HG03354 (cell line): ENCODE results near the gene ASPG.

Experiments used
- ATAC-seq: cut with Tn5 transposase; IDR thresholded peaks from one replicate; pipeline ENCODE4 v1.9.1; 2021; ENCODE audit warnings: mild to moderate bottlenecking; ENCODE audit not compliant: unreplicated experiment, poor library complexity, severe bottlenecking

The ASPG gene

DNA sequence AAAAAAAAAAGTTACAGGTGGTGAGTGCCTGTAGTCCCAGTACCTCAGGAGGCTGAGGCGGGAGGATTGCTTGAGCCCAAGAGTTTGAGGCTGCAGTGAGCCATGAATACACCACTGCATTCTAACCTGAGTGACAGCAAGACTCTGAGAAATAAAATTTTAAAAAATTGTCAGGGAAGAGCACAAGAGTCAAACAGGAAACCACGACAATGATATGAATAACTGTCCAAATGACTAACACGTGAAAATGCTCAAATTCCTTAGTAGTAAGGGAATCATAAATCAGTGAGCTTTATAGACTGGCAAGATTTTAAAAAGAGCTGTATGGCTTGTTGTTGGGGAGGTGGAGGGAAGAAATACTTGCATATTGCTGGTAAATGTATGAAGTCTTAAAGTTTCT is 12.9 kb upstream of the ASPG start:
- no peak for ATAC-seq

DNA sequence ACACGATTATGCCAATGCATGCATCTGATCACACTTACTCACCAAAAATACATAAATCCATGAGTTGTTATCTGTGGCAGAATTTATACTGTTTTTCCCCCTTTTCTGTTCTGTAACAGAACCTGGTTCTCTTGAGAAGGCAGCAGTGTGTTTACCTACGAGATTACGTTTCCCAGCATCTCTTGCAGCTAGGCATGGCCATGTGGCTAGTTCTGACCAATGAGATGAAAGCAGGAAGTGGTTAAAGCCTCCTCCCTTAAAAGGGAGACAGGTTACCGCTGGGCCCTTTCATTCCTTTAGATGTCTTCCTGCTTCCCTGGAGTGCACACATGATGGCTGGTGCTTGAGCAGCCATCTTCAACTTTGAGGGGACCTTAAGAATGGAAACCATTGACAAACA is 11.7 kb upstream of the ASPG start:
- no peak for ATAC-seq

- ATAC-seq: no peak
These were observed 9.9 kb upstream of the ASPG start for GRCh38 chr14:104075530-104076151.

DNA sequence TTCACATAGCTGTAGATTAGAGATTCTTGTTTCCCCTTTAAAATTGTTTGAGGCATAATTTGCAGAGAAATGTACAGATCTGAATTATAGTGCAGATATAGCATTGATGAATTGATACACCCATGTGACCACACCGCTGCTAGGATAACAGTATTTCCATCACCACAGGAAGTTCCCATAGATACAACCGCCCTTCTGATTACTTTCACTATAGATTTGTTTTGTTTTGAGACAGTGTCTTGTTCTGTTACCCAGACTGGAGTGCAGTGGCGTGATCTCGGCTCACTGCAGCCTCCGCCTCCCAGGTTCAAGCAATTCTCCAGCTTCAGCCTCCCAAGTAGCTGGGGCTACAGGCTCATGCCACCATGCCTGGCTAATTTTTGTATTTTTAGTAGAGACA is 8.8 kb upstream of the ASPG start:
- ATAC-seq: no peak

DNA sequence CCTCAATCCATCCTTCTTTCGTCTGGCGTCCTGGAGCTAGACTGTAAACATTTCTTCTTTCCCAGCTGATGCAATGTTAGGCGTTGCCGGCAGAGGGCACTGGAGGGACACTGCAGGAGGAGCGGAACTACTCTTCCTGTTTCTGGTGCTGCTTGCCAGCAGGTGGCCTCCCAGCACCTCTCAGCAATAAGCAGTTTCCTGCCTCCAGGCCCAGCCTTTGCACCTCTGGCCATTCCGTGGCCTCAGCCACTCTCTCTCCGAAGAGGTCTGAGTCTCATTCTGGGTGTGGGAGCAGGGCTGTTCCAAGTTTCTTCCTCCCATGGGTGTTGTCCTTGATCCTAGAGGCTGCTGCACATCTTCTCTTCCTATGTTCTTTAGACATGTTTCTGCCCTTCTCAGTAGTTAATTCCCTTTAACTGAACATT is 7.5 kb upstream of the ASPG start:
- ATAC-seq: peak; percentile 89

DNA sequence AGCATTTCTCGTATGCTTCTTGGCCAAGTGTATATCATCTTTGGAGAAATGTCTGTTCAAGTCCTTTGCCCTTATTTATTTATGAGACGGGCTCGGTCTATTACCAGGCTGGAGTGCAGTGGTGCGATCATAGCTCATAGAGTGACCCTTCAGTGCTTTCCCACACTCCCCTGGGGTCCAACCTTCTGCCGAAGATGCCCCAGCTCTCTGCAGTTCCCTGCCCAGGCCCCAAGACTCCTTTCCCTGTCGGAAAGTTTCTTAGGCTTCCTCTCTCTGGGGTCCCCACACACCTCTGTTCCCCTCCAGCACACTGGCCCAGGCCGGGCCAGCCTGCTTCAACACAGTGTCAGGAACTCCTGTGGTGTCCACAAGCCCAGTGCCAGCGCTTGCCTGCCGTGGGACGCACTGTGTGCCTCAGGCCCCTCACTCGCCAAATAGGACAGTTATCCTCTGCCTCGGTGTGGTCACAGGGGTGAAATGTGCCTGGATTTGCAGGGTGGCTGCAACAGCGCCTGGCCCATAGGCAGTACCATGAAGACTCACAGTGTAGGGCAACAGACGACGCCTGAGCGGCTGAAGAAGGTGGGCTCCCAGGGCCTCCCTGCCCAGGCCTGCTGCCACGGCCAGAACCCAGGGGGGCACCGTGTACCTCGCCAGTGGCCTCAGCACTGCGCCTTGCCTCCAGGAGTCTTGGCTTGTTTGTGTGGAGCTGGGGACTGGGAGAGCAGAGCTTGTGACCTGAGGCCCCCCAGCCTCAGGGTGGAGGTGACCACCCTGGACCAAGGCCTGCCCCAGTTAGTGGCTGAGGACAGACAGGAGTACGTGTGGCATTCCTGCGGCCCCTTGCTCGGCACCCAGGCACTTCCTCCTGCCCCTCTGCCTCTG is 4.9 kb upstream of the ASPG start:
- ATAC-seq: no peak

DNA sequence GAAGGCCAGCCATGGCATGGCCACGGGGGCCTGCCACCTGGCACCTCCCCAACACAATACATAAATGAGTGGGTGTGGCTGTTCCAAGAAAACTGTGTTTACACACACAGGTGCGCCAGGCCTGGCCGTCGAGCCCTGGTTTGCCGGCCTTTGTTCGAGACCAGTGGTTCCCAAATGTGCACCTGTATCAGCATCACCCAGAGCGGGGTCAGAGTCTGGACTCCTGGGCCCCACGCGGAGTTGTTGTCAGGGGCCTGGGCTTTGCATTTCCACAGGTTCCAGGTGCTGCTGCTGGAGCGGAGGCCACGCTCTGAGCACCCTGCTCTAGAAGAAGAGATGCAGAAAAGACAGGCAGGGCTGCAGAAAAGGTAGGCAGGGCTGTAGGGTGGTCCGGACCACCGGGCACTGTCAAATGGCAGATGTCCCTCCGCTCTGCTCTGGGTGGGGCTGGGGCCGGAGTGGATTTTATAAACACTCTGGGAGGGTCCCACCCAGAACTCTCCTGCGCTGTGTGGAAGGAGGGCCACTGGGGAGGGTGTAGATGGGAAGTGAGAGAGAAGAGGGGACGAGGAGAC is 4.2 kb upstream of the ASPG start:
- ATAC-seq: no peak

DNA sequence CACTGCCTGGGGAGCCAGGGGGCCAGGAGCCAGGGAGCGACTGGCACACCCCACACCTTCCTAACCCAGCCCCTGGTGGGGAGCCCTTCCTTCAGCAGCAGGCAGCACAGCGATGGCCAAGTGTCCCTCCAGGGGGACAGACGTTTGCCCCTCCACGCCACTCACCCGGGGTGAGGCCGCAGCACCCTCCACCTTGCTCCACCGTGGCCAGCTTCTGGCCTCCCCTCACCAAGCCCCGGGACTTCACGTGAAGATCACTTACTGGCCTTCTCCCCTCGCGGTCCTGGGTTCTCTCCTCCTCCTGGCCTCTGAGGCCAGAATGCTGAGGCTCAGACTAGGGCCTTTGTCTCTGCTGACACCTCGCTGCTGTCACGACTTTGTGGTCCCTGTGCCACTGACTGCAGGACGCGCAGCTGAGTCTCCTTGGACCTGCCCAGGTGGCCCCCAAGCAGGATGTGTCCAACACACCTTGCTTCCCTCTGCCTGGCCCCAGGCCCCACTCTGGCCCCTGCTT is 3.5 kb upstream of the ASPG start:
- no peak for ATAC-seq

DNA sequence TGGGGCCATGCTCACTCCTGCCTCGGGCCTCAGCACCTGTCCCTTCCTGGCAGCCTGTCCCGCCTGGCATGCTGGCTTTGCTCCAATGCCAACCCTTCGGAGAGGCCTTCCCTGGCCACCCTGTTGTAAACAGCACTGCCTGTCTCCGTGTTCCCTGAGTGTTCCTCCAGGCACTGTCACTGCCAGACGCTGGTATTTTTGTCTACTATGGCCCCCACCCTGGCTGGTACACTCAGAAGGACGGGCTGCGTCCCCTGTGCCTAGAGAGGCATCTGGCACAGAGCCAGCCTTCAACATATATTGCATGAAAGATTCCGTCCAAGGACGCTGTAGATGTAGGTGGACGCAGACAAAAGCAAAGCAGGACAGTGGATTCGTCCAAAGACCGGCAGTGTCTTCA is 2.7 kb upstream of the ASPG start:
- no peak for ATAC-seq

DNA sequence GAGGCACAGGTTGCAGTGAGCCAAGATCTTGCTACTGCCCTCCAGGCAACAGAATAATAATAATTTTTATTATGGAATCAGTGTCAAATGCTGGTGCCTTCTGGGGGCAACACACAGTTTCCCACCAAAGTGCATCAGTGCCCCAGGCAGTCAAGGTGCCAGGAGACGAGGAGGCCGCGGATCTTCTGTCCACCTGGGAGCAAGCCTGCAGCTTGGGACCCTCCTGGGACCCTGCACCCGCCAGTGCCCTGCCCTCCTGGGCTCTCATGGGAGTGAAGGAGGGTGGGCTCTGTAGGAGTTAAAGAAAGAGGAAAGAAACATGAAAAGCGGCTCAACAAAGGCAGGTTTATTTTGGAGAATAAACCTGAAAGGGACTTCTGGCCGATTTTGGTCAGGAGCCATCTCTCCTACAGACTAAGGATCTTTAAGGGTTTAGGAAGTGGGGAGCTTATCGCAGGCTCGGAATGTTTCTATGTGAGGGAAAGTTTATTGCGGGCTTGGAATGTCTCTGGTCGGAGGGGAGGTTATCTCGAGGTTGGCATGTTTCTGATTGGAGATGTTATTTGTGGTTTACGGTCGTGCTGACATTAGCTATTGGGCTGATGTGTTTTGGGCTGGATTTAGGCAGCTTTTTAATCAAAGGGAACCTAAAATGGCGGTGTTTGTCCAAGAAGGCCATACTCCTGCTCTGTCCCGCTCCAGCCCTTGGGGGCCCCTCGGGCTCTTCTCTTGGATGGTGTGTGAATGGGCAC is 1.1 kb upstream of the ASPG start:
- ATAC-seq: no peak

DNA sequence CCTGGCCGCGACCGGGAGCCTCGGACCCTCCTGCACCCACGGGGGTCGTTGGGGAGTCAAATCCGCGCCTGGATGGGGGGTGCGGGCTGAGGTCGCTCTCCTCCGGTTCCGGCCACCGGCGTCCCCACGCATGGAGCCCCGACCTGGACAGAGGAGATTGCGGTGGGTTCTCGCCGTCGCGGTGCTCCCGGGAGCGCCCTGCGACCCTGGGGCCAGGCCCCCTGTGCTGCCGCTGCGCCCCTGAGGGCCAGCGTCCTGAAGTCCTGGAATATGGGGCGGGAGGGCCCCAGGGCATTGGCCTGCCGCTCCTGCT is 345 bp downstream of the ASPG start:
- ATAC-seq: no peak

- no peak for ATAC-seq
These were observed 735 bp downstream of the ASPG start for GRCh38 chr14:104086210-104086660.

- no peak for ATAC-seq
These were observed 1.4 kb downstream of the ASPG start for GRCh38 chr14:104086661-104087461.

DNA sequence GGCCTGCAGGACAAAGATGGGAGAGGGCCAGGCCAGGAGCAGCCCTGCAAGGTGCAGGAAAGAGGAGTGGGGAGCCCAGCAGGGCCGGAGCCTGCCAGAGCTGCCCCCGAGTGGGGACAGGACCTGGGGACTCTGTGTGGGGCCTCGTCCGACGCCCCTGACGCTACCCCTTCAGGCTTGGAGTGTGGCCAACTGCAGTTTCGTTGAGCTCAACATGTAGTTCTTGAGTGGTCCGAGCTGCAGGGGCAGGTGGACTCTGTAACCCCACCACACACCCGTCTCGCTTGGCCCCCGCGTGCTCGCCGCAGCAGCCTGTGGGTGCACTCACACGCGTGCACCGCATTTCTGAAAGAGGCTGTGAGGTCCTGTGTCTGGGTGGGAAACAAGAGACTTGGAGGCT is 2.0 kb downstream of the ASPG start:
- ATAC-seq: no peak

DNA sequence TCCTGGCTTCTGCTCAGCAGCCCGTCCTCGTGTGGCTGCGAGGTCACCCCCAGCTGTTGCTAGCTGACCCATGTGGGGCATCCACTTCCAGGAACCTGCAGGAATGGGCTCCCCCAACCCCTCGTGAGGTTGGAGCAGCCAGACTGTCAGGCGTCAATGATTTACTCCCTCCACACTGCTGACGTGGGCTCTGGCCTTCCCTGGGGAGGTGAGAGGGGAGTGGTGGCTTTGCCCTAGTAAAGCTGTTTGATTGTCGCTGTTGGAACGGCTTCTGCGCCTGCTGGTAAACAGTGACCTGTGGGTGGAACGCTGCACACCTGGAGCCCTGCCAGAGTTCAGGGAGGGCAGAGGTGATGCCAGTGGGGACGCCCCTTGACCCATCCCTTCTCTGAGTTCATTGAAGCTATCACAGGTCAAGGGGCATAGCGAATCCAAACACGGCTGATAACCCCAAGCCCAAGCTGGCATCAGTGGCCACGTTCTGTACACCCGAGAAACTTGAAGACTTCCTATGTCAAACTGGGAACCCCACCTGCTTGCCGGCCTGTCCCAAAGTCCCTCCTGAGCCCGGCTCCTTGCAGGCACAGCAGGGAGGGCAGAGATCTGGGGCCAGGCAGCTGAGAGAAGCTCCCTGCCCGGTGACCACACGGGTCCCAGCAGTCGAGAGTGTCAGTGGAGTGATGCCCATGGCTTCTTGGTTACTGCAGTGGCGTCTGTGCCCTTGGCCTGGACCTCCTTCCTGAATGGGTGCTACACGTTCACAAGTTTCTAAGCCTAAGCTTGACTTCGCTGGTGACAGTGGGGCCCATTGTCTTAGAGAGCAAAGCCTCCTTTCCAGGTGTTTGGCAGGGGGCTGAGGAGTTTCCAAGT is 2.7 kb downstream of the ASPG start:
- ATAC-seq: no peak

DNA sequence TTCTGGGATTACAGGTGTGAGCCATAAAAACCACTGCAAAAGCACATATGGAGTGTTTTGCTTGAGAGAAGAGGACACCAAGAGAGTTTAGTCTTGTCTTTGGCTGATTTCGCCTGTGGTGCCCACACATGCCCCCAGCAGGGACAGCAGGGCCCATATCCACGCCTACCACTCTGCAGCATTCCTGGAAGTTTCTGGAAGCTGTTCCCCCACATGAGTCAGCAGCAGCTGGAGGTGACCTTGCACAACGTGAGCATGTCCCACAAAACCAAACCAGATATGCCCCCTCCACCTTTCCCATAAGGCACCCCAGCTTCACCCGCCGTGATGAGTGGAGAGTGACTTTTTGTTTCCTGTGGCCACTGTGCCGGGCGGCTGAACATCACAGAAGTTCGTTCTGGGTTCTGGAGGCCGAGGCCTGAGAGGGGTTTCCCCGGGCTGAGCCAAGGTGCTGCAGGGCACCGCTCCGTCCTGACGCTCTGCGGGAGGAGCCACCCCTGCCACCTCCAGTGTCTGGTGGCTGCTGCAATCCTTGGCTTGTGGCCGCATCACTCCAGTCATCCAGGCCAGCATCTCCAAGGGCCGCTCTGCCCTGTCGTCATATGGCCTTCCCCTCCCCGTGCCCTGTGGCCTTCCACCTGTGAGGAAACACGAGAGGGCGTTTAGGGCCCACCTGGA is 4.7 kb downstream of the ASPG start:
- ATAC-seq: no peak

DNA sequence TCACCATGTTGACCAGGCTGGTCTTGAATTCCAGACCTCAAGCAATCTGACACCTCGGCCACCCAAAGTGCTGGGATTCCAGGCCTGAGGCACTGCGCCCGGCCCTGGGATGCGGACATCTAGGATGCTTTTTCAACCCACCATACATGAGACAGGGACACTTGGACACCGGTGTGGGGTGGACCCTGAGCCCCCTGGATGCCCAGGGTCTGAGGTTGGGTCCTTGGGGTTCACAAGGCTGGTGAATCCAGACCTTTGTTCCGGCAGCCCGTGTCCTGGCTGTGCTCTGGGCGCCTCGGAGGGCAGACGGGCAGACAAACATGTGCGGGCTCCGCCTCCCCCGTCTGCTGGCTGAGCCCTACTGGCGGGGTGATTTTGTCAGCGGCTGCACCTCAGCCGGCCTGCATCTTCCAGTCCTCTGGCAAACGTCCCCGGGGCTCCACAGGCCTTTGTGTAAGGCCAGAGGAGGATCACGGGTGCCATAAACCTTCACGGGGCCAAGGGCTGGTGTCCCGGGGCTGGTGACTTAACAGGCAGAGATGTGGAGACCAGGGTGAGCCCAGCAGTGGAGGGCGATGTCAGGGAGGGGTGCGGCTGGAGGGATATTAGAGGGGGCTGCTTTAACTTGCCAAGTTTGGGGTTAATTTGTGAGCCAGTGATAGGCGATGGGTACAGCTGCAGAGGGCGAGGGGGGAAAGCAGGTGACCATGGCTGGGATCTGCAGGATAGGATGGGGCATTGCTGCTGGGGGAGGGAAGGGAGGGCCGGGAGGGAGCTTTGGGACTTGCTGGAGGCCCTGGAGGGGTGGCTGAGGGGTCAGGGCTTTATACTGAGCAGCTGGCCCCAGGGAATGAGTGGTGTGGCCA is 5.8 kb downstream of the ASPG start:
- no peak for ATAC-seq
